DMS79 treated with DMSO at 0.1 percent for 48 hours (cell line): ENCODE data around the gene ZBTB8B.
"Not testable (repeated sequence)": the region's sequence is repeated elsewhere in the genome, so short reads cannot be mapped to it uniquely, and the experiment has no call there.

Source experiments
- DNase-seq: peaks from one replicate; lab custom pipeline; 2025; lab: John Stamatoyannopoulos, UW

Gene ZBTB8B

GRCh38 chr1:32470431-32470830 is 5.6 kb downstream of the ZBTB8B start:
- no peak for DNase-seq

GRCh38 chr1:32470991-32471694 is 6.3 kb downstream of the ZBTB8B start:
- DNase-seq = no peak

GRCh38 chr1:32471695-32472362 is 7.0 kb downstream of the ZBTB8B start:
- no peak for DNase-seq

- DNase-seq = not testable (repeated sequence)
These were observed 8.1 kb downstream of the ZBTB8B start for GRCh38 chr1:32472966-32473365.

GRCh38 chr1:32474954-32475353 is 10.1 kb downstream of the ZBTB8B start:
- no peak for DNase-seq

- no peak for DNase-seq
These were observed 15.1 kb downstream of the ZBTB8B start for GRCh38 chr1:32480003-32480402.

GRCh38 chr1:32480761-32481160 is 15.9 kb downstream of the ZBTB8B start:
- DNase-seq = no peak

- not testable (repeated sequence) for DNase-seq
These were observed 16.9 kb downstream of the ZBTB8B start for GRCh38 chr1:32481788-32482187.

- no peak for DNase-seq
These were observed 20.8 kb downstream of the ZBTB8B start for GRCh38 chr1:32485554-32486255.

- DNase-seq = no peak
These were observed 21.7 kb downstream of the ZBTB8B start for GRCh38 chr1:32486463-32487113.

- DNase-seq = no peak
These were observed 22.3 kb downstream of the ZBTB8B start for GRCh38 chr1:32487182-32487581.

GRCh38 chr1:32489774-32490454 is 25.0 kb downstream of the ZBTB8B start:
- DNase-seq = no peak

GRCh38 chr1:32491386-32491785 is 26.5 kb downstream of the ZBTB8B start:
- no peak for DNase-seq

GRCh38 chr1:32494196-32494595 is 29.3 kb downstream of the ZBTB8B start:
- DNase-seq = no peak

- no peak for DNase-seq
These were observed 30.0 kb downstream of the ZBTB8B start for GRCh38 chr1:32494711-32495337.

- no peak for DNase-seq
These were observed 31.3 kb downstream of the ZBTB8B start for GRCh38 chr1:32496127-32496526.

GRCh38 chr1:32498751-32499150 is 33.9 kb downstream of the ZBTB8B start:
- no peak for DNase-seq

- DNase-seq = peak; percentile 61
These were observed 35.7 kb downstream of the ZBTB8B start for GRCh38 chr1:32500387-32501209.

GRCh38 chr1:32501865-32502264 is 37.0 kb downstream of the ZBTB8B start:
- DNase-seq = no peak

- no peak for DNase-seq
These were observed 38.3 kb downstream of the ZBTB8B start for GRCh38 chr1:32503153-32503552.

- DNase-seq = no peak
These were observed 42.1 kb downstream of the ZBTB8B start for GRCh38 chr1:32507021-32507420.
